K562 (cell line): Measurements from ENCODE around the gene YAE1. TPM values are rescaled to one million over a fixed set of nuclear protein-coding genes. Genes with fewer than 3 reads are reported as not detected.

ENCODE experiments used
- CCAR2 ChIP-seq: fragments of 200-400 bp; formaldehyde crosslinking; IDR thresholded peaks from 2 replicates; pipeline ENCODE4 v1.6.1; 2017; ENCODE audit warnings: mild to moderate bottlenecking, low read depth, low read length
- CTCF ChIP-seq, 3 experiments: IDR thresholded peaks in 2 of 3; conservative IDR thresholded peaks in 1 of 3; 2 replicates each; pipeline ENCODE4 v1.5.1; 2011 to 2012; ENCODE audit warnings: low read length in 3 of 3, mild to moderate bottlenecking in 3 of 3, control low read depth in 2 of 3, improper control_type of control experiment in 1 of 3, inconsistent platforms in 1 of 3, low read depth in 1 of 3, mixed read lengths in 1 of 3, moderate library complexity in 1 of 3; ENCODE audit not compliant: insufficient read depth in 2 of 3
- DLX4 ChIP-seq: fragments of 250-450 bp; sonication (Bioruptor Pico); IDR thresholded peaks from 2 replicates; pipeline ENCODE4 v1.6.1; 2021; ENCODE audit warnings: mild to moderate bottlenecking
- HCFC1 ChIP-seq: IDR thresholded peaks from 2 replicates; pipeline ENCODE4 v1.6.1; 2012; ENCODE audit warnings: low read depth, low read length, improper control_type of control experiment
- IRF9 ChIP-seq: fragments of 450-650 bp; IDR thresholded peaks from 2 replicates; pipeline ENCODE4 v1.6.1; 2016; ENCODE audit warnings: missing biosample characterization, missing genetic modification characterization
- KDM4B ChIP-seq, 2 experiments: fragments of 450-650 bp in 1 of 2; sonication (generic) in 1 of 2; IDR thresholded peaks; 2 replicates each; pipeline ENCODE4 v1.6.1; 2016 to 2017; ENCODE audit warnings: borderline replicate concordance in 2 of 2, antibody characterized with exemption in 1 of 2, low read depth in 1 of 2, mild to moderate bottlenecking in 1 of 2
- KLF10 ChIP-seq: fragments of 250-450 bp; sonication (Bioruptor Pico); IDR thresholded peaks from 2 replicates; pipeline ENCODE4 v1.6.1; 2021; ENCODE audit warnings: matching md5 sums
- KLF6 ChIP-seq: fragments of 250-450 bp; sonication (Bioruptor Pico); IDR thresholded peaks from 2 replicates; pipeline ENCODE4 v1.4.0; 2020; ENCODE audit warnings: mild to moderate bottlenecking, moderate library complexity, borderline replicate concordance
- LARP7 ChIP-seq: fragments of 450-650 bp; IDR thresholded peaks from 2 replicates; pipeline ENCODE4 v1.6.1; 2016
- MAFK ChIP-seq: IDR thresholded peaks from 2 replicates; pipeline ENCODE4 v1.6.1; 2011; ENCODE audit warnings: low read length, improper control_type of control experiment
- MXI1 ChIP-seq: IDR thresholded peaks from 2 replicates; pipeline ENCODE4 v1.6.1; 2011; ENCODE audit warnings: low read depth, mild to moderate bottlenecking, improper control_type of control experiment, low read length
- RCOR1 ChIP-seq, 2 experiments: IDR thresholded peaks; 2 replicates each; pipeline ENCODE4 v1.6.1; 2012; ENCODE audit warnings: low read depth in 2 of 2, low read length in 2 of 2, borderline replicate concordance in 1 of 2, improper control_type of control experiment in 1 of 2
- SIRT6 ChIP-seq: IDR thresholded peaks from one replicate; pipeline ENCODE4 v1.6.1; 2012; ENCODE audit warnings: low read depth, mild to moderate bottlenecking, control low read depth, inconsistent platforms, low read length, moderate library complexity
- TCF15 ChIP-seq: fragments of 250-450 bp; sonication (Bioruptor Pico); IDR thresholded peaks from 2 replicates; pipeline ENCODE4 v1.8.0; 2022; ENCODE audit warnings: moderate library complexity, mild to moderate bottlenecking, inconsistent platforms
- VEZF1 ChIP-seq: fragments of 200-800 bp; sonication (Bioruptor generic); IDR thresholded peaks from 2 replicates; pipeline ENCODE4 v1.6.1; 2017; ENCODE audit warnings: missing genetic modification characterization, missing compliant biosample characterization
- ZMIZ1 ChIP-seq, 2 experiments: fragments of 150-350 bp in 1 of 2; IDR thresholded peaks; 2 replicates each; pipeline ENCODE4 v1.6.1; 2012 to 2016; ENCODE audit warnings: low read depth in 2 of 2, low read length in 2 of 2, mild to moderate bottlenecking in 1 of 2, moderate library complexity in 1 of 2
- ZNF24 ChIP-seq: fragments of 450-650 bp; IDR thresholded peaks from 2 replicates; pipeline ENCODE4 v1.6.1; 2016
- ZNF583 ChIP-seq: fragments of 250-450 bp; sonication (Bioruptor Pico); IDR thresholded peaks from 2 replicates; pipeline ENCODE4 v1.4.0; 2020
- ZNF830 ChIP-seq: fragments of 250-450 bp; sonication (Bioruptor Pico); IDR thresholded peaks from 2 replicates; pipeline ENCODE4 v1.5.0; 2021; ENCODE audit warnings: mild to moderate bottlenecking
- polyA plus RNA-seq, 8 experiments: library from polyadenylated mRNA; depleted of rRNA in 4 of 8; stranded (reverse) in 5 of 8; unstranded in 3 of 8; fragments of >200 nt; fragmentation: Nextera tagmentation in 2 of 8; fragmentation: Illumina TruSeq in 1 of 8; extraction: Ambion mirVana in 2 of 8; extraction: Trizol in 1 of 8; gene quantifications; 2 replicates each; pipeline versions ENCODE4 v1.2.1 to v1.2.3, GENCODE V29; 2011 to 2014; ENCODE audit warnings: inconsistent platforms in 1 of 8, missing spikeins in 1 of 8
- total RNA-seq, 7 experiments: library from RNA; depleted of rRNA in 6 of 7; stranded (reverse); fragments of >200 nt in 6 of 7; fragmentation: Illumina TruSeq in 2 of 7; extraction: Trizol in 2 of 7; gene quantifications; 2 replicates each; pipeline versions ENCODE4 v1.2.1 to v1.2.3, GENCODE V29; 2011 to 2021; ENCODE audit warnings: low replicate concordance in 1 of 7

YAE1 gene
- total and polyA plus RNA-seq, 9 of the 15 experiments (the other 6 are each of a cell fraction or from before 2014, with no cell fraction given) = 15.2 to 63.4 (median 30.1) TPM

- TF ChIP-seq VEZF1 (CRISPR knock-in tag) (0 out of 2 replicates have a peak, but pooled peaks have one; percentile 24), CTCF (IDR thresholded peaks at IDR 0.05 in 2 of 3, conservative IDR thresholded peaks at IDR 0.05 in 1 of 3; ENCODE audit: insufficient read depth in 2 of 3, low read depth in 1 of 3, low read length in 3 of 3) (peak; percentile 77 to 95 (median 90)), SIRT6 (no peak), HCFC1 (no peak), ZMIZ1 (IDR thresholded peaks at IDR 0.05; ENCODE audit: low read depth in 2 of 2, low read length in 2 of 2) (no peak), ZNF583 (no peak), CCAR2 (no peak), KDM4B (IDR thresholded peaks at IDR 0.05; ENCODE audit: borderline replicate concordance in 2 of 2, low read depth in 1 of 2) (no peak), ZNF830 (CRISPR knock-in tag) (no peak), LARP7 (no peak), RCOR1 (IDR thresholded peaks at IDR 0.05; ENCODE audit: borderline replicate concordance in 1 of 2, low read depth in 2 of 2, low read length in 2 of 2) (peak in 1 of 2 experiments; percentile 54; a peak in 2 of 4 replicates), MXI1 (no peak), KLF10 (no peak), DLX4 (CRISPR knock-in tag) (no peak), MAFK (0 out of 2 replicates have a peak, but pooled peaks have one; percentile 5), ZNF24 (no peak), IRF9 (tag) (no peak), KLF6 (CRISPR knock-in tag) (no peak), TCF15 (CRISPR knock-in tag) (no peak)
Observed at GRCh38 chr7:39580149-39580874, 14.1 kb downstream of the YAE1 start (continued).
